ENCODE measurements around the gene HIRA. TPM values are rescaled to one million over a fixed set of nuclear protein-coding genes. Genes with fewer than 3 reads are reported as not detected.
"Not testable (repeated sequence)": the region's sequence is repeated elsewhere in the genome, so short reads cannot be mapped to it uniquely, and the experiment has no call there.

The HIRA gene
- total RNA-seq, 1 donor from 2014 or later = 43.3 TPM

- Mint-ChIP-seq H3K36me3 (peaks cover 10% of the 10 kb centered on the region), H3K27me3 (no peaks in the 10 kb centered on the region), H3K27ac (no peak overlapping the region), H3K9me3 (peaks cover 4% of the 10 kb centered on the region), H3K4me1 (ENCODE audit: unreplicated experiment) (no peaks in the 10 kb centered on the region), H3K4me3 (no peak overlapping the region)
- DNase-seq (ENCODE audit: extremely low spot score, unreplicated experiment) = no peak
- TF ChIP-seq CTCF (conservative IDR thresholded peaks at IDR 0.05) = no peak
Observed at GRCh38 chr22:19321757-19322156, 109.8 kb downstream of the HIRA start.

GRCh38 chr22:19320136-19320535 is 111.4 kb downstream of the HIRA start:
- not testable (repeated sequence) for H3K27ac Mint-ChIP-seq; H3K36me3 Mint-ChIP-seq; H3K4me1 Mint-ChIP-seq (ENCODE audit: unreplicated experiment); H3K9me3 Mint-ChIP-seq; H3K4me3 Mint-ChIP-seq; DNase-seq (ENCODE audit: extremely low spot score, unreplicated experiment); H3K27me3 Mint-ChIP-seq

- Mint-ChIP-seq H3K27ac (no peak overlapping the region), H3K4me1 (ENCODE audit: unreplicated experiment) (no peaks in the 10 kb centered on the region), H3K9me3 (peaks cover 4% of the 10 kb centered on the region), H3K4me3 (no peak overlapping the region), H3K27me3 (no peaks in the 10 kb centered on the region), H3K36me3 (no peaks in the 10 kb centered on the region)
- TF ChIP-seq CTCF (conservative IDR thresholded peaks at IDR 0.05) = no peak
- DNase-seq (ENCODE audit: extremely low spot score, unreplicated experiment) = no peak
Observed at GRCh38 chr22:19319281-19319680, 112.3 kb downstream of the HIRA start.

- no peak for DNase-seq (ENCODE audit: extremely low spot score, unreplicated experiment)
- H3K27ac Mint-ChIP-seq = no peak overlapping the region
- no peak overlapping the region for H3K4me3 Mint-ChIP-seq
- H3K36me3 Mint-ChIP-seq = no peaks in the 10 kb centered on the region
- H3K4me1 Mint-ChIP-seq (ENCODE audit: unreplicated experiment) = no peaks in the 10 kb centered on the region
- no peak for TF ChIP-seq CTCF (conservative IDR thresholded peaks at IDR 0.05)
- peaks cover 4% of the 10 kb centered on the region for H3K9me3 Mint-ChIP-seq
- no peaks in the 10 kb centered on the region for H3K27me3 Mint-ChIP-seq
Observed at GRCh38 chr22:19317865-19318264, 113.7 kb downstream of the HIRA start.

- H3K27me3 Mint-ChIP-seq = no peaks in the 10 kb centered on the region
- no peak for DNase-seq (ENCODE audit: extremely low spot score, unreplicated experiment)
- H3K36me3 Mint-ChIP-seq = no peaks in the 10 kb centered on the region
- H3K9me3 Mint-ChIP-seq = no peaks in the 10 kb centered on the region
- no peak overlapping the region for H3K4me3 Mint-ChIP-seq
- no peak for TF ChIP-seq CTCF (conservative IDR thresholded peaks at IDR 0.05)
- H3K27ac Mint-ChIP-seq = no peak overlapping the region
- no peaks in the 10 kb centered on the region for H3K4me1 Mint-ChIP-seq (ENCODE audit: unreplicated experiment)
Observed at GRCh38 chr22:19307872-19308271, 123.7 kb downstream of the HIRA start.

GRCh38 chr22:19306535-19306934 is 125.0 kb downstream of the HIRA start:
- DNase-seq (ENCODE audit: extremely low spot score, unreplicated experiment); H3K27me3 Mint-ChIP-seq; H3K9me3 Mint-ChIP-seq; H3K4me1 Mint-ChIP-seq (ENCODE audit: unreplicated experiment); H3K4me3 Mint-ChIP-seq; H3K36me3 Mint-ChIP-seq; H3K27ac Mint-ChIP-seq: not testable (repeated sequence)

GRCh38 chr22:19304547-19304946 is 127.0 kb downstream of the HIRA start:
- Mint-ChIP-seq H3K36me3 (no peaks in the 10 kb centered on the region), H3K4me3 (no peak overlapping the region), H3K27ac (no peak overlapping the region), H3K9me3 (no peaks in the 10 kb centered on the region), H3K4me1 (ENCODE audit: unreplicated experiment) (no peaks in the 10 kb centered on the region), H3K27me3 (no peaks in the 10 kb centered on the region)
- TF ChIP-seq CTCF (conservative IDR thresholded peaks at IDR 0.05) = no peak
- no peak for DNase-seq (ENCODE audit: extremely low spot score, unreplicated experiment)
